Epithelial cell of esophagus (primary cell): ENCODE measurements around the gene FBXO27.

ENCODE experiments used
- DNase-seq: peaks from one replicate; pipeline ENCODE4 v3.0.0; 2010; ENCODE audit warnings: low read depth
- H3K4me3 ChIP-seq: 2 replicates; pipeline ENCODE4 v1.5.1; 2011; ENCODE audit warnings: mild to moderate bottlenecking, low read length, control low read depth
- CTCF ChIP-seq: IDR thresholded peaks from 2 replicates; pipeline ENCODE4 v1.5.1; 2011; ENCODE audit warnings: low read depth, mild to moderate bottlenecking, low read length, control low read depth, inconsistent platforms; ENCODE audit not compliant: insufficient read depth; ENCODE audit errors: missing control alignments

FBXO27 gene

GRCh38 chr19:39067104-39067503 lies 34.8 kb upstream of the FBXO27 start:
- no peak for TF ChIP-seq CTCF
- DNase-seq = no peak
- H3K4me3 ChIP-seq = no peak overlapping the region

- H3K4me3 ChIP-seq = no peak overlapping the region
- no peak for TF ChIP-seq CTCF
- no peak for DNase-seq
Measured at GRCh38 chr19:39065928-39066327, 33.6 kb upstream of the FBXO27 start.

GRCh38 chr19:39064405-39064804 lies 32.1 kb upstream of the FBXO27 start:
- TF ChIP-seq CTCF = no peak
- H3K4me3 ChIP-seq = no peak overlapping the region
- DNase-seq = no peak

- DNase-seq = no peak
- TF ChIP-seq CTCF = no peak
- no peak overlapping the region for H3K4me3 ChIP-seq
Measured at GRCh38 chr19:39060171-39060570, 27.8 kb upstream of the FBXO27 start.

GRCh38 chr19:39059302-39059701 lies 27.0 kb upstream of the FBXO27 start:
- DNase-seq = no peak
- no peak overlapping the region for H3K4me3 ChIP-seq
- no peak for TF ChIP-seq CTCF

- no peak for DNase-seq
- no peak for TF ChIP-seq CTCF
- H3K4me3 ChIP-seq = no peak overlapping the region
Measured at GRCh38 chr19:39057615-39058014, 25.3 kb upstream of the FBXO27 start.

GRCh38 chr19:39054091-39054470 lies 21.7 kb upstream of the FBXO27 start:
- no peak for DNase-seq
- TF ChIP-seq CTCF = no peak
- no peak overlapping the region for H3K4me3 ChIP-seq
